HG03103 (cell line): ENCODE data around the gene RNF135.
"Not testable (repeated sequence)": the region's sequence is repeated elsewhere in the genome, so short reads cannot be mapped to it uniquely, and the experiment has no call there.

Experiments used
- ATAC-seq: cut with Tn5 transposase; IDR thresholded peaks from one replicate; pipeline ENCODE4 v1.9.1; 2021; ENCODE audit warnings: low read depth; ENCODE audit not compliant: unreplicated experiment

The RNF135 gene

GRCh38 chr17:30952638-30953393 is 18.0 kb upstream of the RNF135 start:
- no peak for ATAC-seq

- no peak for ATAC-seq
Measured at GRCh38 chr17:30954046-30954830, 16.6 kb upstream of the RNF135 start.

- no peak for ATAC-seq
Measured at GRCh38 chr17:30956764-30957374, 14.0 kb upstream of the RNF135 start.

- ATAC-seq: no peak
Measured at GRCh38 chr17:30957741-30958140, 13.1 kb upstream of the RNF135 start.

GRCh38 chr17:30958187-30958586 is 12.7 kb upstream of the RNF135 start:
- no peak for ATAC-seq

GRCh38 chr17:30961209-30962188 is 9.3 kb upstream of the RNF135 start:
- no peak for ATAC-seq

- not testable (repeated sequence) for ATAC-seq
Measured at GRCh38 chr17:30964312-30964711, 6.5 kb upstream of the RNF135 start.

- no peak for ATAC-seq
Measured at GRCh38 chr17:30964876-30965275, 6.0 kb upstream of the RNF135 start.

- ATAC-seq: no peak
Measured at GRCh38 chr17:30965686-30966085, 5.2 kb upstream of the RNF135 start.

GRCh38 chr17:30967911-30968310 is 2.9 kb upstream of the RNF135 start:
- ATAC-seq: not testable (repeated sequence)

GRCh38 chr17:30969989-30970830 is 629 bp upstream of the RNF135 start:
- no peak for ATAC-seq

GRCh38 chr17:30975042-30975820 is 4.4 kb downstream of the RNF135 start:
- ATAC-seq: no peak

GRCh38 chr17:30979919-30980318 is 9.1 kb downstream of the RNF135 start:
- not testable (repeated sequence) for ATAC-seq

GRCh38 chr17:30981531-30982519 is 11.0 kb downstream of the RNF135 start:
- no peak for ATAC-seq

GRCh38 chr17:30982855-30983254 is 12.0 kb downstream of the RNF135 start:
- no peak for ATAC-seq

GRCh38 chr17:30990458-30990857 is 19.6 kb downstream of the RNF135 start:
- no peak for ATAC-seq

GRCh38 chr17:30992551-30992950 is 21.7 kb downstream of the RNF135 start:
- no peak for ATAC-seq
